Activated T-helper 2 cell treated with anti-CD3 and anti-CD28 coated beads, Interferon-gamma antibody, Interleukin-2, Interleukin-4, amounts not matched to agents 10 μg/mL and 5 μg/mL and 100 μg/mL, durations not matched to agents 14 hours and 24 hours and 36 hours (primary cell): ENCODE measurements around the gene IER5L. TPM values are rescaled to one million over a fixed set of nuclear protein-coding genes. Genes with fewer than 3 reads are reported as not detected.
"Not testable (repeated sequence)": the region's sequence is repeated elsewhere in the genome, so short reads cannot be mapped to it uniquely, and the experiment has no call there.

Source experiments
- DNase-seq: peaks from one replicate; pipeline ENCODE4 v3.0.0; 2021; ENCODE audit warnings: low spot score
- H3K27ac Mint-ChIP-seq: one replicate; pipeline ENCODE4 v1.8.0; 2021; ENCODE audit warnings: mixed read lengths
- H3K27me3 Mint-ChIP-seq: one replicate; pipeline ENCODE4 v1.8.0; 2021; ENCODE audit warnings: low read depth, mixed read lengths
- H3K36me3 Mint-ChIP-seq: one replicate; pipeline ENCODE4 v1.8.0; 2021; ENCODE audit warnings: low read depth, mixed read lengths
- H3K4me1 Mint-ChIP-seq: one replicate; pipeline ENCODE4 v1.8.0; 2021; ENCODE audit warnings: low read depth, mixed read lengths
- H3K4me3 Mint-ChIP-seq: one replicate; pipeline ENCODE4 v1.8.0; 2021; ENCODE audit warnings: low read depth, mild to moderate bottlenecking, moderate library complexity, mixed read lengths
- H3K9me3 Mint-ChIP-seq: one replicate; pipeline ENCODE4 v1.8.0; 2021; ENCODE audit warnings: mixed read lengths
- intact Hi-C: fragments of 100-400 bp; cut with micrococcal nuclease; formaldehyde crosslinking; loops from one replicate; pipeline ENCODE4 v1.15.1; 2023
- total RNA-seq: library from RNA; stranded (reverse); gene quantifications from 2 replicates; pipeline ENCODE4 v1.2.3, GENCODE V29; 2022

IER5L gene
- total RNA-seq, 1 donor from 2014 or later = 8.6 TPM

DNA sequence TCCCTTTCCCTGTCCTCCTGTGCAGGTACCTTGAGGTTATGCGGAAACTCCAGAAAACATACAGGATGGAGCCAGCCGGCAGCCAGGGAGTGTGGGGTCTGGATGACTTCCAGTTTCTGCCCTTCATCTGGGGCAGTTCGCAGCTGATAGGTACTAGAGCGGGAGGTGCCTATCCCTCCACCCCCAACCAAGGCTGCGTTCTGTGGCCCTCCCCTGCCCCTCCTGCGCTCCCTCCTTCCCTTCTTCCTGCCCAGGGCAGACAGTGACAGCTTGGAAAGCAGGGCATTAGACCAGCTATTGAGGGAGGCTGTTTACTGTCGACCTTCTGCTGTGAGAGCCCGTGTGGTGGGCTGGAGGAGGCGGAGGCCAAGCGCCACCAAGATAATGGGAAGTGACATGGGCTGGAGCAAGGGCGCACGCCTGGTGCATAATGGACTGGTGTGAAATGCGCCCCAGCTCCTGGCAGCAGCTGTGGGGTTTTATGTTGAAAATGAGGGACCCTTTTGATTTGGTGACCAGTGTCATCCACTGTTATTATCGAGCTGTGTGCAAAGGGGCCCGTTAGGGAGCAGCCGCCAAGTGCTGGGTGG, 41.5 kb downstream of the IER5L start:
- H3K4me3 Mint-ChIP-seq = no peak overlapping the region
- H3K27me3 Mint-ChIP-seq = no peaks in the 10 kb centered on the region
- intact Hi-C loops = loop anchor here (10.0 kb wide), 1 partner anchor 648 kb away; no protein-coding TSS in a partner anchor
- H3K27ac Mint-ChIP-seq = no peak overlapping the region
- peaks cover 31% of the 10 kb centered on the region for H3K36me3 Mint-ChIP-seq
- no peak for DNase-seq
- peaks cover 26% of the 10 kb centered on the region for H3K4me1 Mint-ChIP-seq
- no peaks in the 10 kb centered on the region for H3K9me3 Mint-ChIP-seq

DNA sequence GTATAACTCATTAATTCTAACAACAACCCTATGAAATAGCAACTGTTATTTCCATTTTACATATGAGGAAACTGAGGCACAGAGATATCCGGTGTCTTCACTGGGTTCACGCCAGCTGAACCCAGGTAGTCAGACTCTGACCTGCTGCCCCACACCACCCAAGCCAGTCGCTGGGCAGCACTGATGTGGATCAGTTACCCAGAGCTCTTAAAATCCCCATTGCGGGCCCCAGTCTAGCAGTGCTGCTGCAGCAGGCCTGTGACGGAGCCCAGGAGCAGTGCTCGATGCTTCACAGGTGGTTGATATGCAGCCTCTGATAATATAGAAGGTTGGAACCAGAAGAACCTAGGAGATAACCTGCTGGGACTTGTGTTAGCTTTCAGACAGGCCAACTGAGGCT, 42.6 kb downstream of the IER5L start:
- Mint-ChIP-seq H3K9me3 (no peaks in the 10 kb centered on the region), H3K27ac (no peak overlapping the region), H3K4me3 (no peak overlapping the region), H3K36me3 (peaks cover 42% of the 10 kb centered on the region), H3K27me3 (no peaks in the 10 kb centered on the region), H3K4me1 (peaks cover 18% of the 10 kb centered on the region)
- DNase-seq = no peak
- intact Hi-C loops = loop anchor here (10.0 kb wide), 1 partner anchor 649 kb away; no protein-coding TSS in a partner anchor

DNA sequence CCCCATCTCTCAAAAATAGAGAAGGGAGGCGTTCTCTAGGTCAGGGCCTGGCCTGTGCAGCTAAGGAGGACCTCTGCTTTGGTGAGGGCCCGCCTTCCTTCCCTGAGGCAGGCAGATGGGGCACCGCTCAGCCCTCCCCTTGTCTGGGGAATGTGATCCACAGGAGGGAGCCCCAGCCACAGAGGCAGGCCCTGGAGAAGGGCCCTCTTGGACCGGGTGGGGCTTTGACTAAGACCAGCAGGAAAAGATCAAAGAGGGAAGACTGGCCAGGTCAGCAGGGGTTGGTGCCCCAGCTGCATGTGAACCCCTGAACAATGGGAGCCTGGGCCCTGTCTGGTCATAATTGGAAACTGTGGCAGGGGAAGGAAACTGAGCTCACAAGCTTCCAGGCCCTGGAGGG, 45.0 kb downstream of the IER5L start:
- Mint-ChIP-seq H3K9me3 (no peaks in the 10 kb centered on the region), H3K4me1 (peaks cover 6% of the 10 kb centered on the region), H3K27ac (no peak overlapping the region), H3K27me3 (no peaks in the 10 kb centered on the region), H3K4me3 (no peak overlapping the region), H3K36me3 (peaks cover 52% of the 10 kb centered on the region)
- DNase-seq = no peak
- intact Hi-C loops = loop anchor here (10.0 kb wide), 1 partner anchor 652 kb away; no protein-coding TSS in a partner anchor

DNA sequence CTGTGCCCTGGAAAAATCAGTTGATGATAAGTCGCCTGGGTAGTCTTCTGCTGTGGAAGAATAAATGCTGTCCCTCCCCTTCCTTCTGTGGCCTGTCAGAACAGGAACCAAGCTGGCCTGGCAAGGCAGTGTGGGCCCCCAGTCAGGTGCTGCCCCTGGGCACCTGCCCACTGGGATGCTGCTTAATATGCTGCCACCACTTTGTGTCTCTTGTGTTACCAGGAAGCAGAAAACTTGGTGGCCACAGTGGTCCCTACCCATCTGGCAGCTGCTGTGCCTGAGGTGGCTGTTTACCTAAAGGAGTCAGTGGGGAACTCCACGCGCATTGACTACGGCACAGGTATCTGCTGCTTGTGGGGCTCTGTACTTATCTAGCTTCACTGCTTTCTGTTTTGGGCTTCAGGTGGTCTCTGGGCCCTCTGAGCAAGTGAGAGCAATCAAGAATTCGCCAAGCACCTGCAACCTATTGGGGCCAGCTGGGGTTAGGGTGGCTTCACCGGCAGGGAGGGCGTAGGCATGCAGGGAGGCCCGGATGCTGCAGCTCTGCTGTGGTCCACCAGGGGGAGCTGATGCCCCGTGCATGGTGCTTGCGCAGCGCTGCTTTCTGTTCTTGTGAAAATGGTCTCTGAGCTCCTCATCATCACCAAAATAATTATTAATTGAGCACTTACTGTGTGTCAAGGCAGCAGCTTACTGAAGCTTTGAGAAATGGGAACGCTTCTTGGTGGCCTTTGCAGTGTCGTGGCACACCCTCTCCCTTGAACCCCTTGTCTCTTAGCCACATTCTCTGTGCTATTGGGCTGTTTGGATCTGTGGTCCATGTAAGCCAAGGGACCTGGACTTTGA, 46.5 kb downstream of the IER5L start:
- Mint-ChIP-seq H3K4me1 (peaks cover 6% of the 10 kb centered on the region), H3K27me3 (no peaks in the 10 kb centered on the region), H3K27ac (no peak overlapping the region), H3K4me3 (no peak overlapping the region), H3K36me3 (peaks cover 56% of the 10 kb centered on the region), H3K9me3 (no peaks in the 10 kb centered on the region)
- intact Hi-C loops = loop anchor here (10.0 kb wide), 1 partner anchor 653 kb away; no protein-coding TSS in a partner anchor
- DNase-seq = peak; percentile 76

DNA sequence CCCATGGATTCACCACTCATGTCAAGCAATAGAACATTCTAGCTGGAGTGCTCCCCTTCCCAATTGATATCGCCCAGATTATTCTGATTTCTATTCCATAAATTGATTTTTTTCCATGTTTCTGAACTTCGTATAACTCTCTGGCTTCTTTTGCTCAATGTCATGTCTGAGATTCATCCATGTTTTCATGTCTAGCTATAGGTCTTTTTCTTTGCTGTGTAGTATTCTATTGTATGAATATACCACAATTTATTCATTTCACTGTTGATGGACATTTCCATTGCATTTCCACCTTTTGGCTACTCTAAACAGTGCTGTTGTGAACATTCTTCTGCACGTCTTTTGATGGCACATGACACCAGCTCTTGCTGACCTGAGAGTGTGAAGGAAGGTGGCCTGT, 47.3 kb downstream of the IER5L start:
- intact Hi-C loops = loop anchor here (10.0 kb wide), 1 partner anchor 654 kb away; no protein-coding TSS in a partner anchor
- H3K27ac Mint-ChIP-seq = no peak overlapping the region
- H3K4me1 Mint-ChIP-seq = peaks cover 6% of the 10 kb centered on the region
- peaks cover 53% of the 10 kb centered on the region for H3K36me3 Mint-ChIP-seq
- DNase-seq = no peak
- H3K4me3 Mint-ChIP-seq = no peak overlapping the region
- no peaks in the 10 kb centered on the region for H3K9me3 Mint-ChIP-seq
- no peaks in the 10 kb centered on the region for H3K27me3 Mint-ChIP-seq

DNA sequence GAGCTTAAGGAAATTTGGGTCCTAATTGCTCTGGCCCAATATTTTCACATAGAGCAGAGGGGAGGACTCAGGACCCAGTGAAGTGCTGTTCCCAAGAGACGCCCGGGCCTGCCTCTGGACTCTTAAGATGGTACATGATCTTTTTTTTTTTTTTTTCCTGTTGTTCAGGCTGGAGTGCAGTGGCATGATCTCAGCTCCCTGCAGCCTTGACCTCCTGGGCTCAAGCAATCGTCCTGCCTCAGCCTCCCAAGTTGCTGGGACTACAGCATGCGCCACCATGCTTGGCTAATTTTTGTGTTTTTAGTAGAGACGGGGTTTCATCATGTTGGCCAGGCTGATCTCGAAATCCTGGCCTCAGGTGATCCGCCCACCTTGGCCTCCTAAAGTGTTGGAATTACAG, 47.8 kb downstream of the IER5L start:
- intact Hi-C loops = loop anchor here (10.0 kb wide), 1 partner anchor 655 kb away; no protein-coding TSS in a partner anchor
- DNase-seq, H3K27ac Mint-ChIP-seq, H3K4me3 Mint-ChIP-seq, H3K27me3 Mint-ChIP-seq, H3K9me3 Mint-ChIP-seq, H3K4me1 Mint-ChIP-seq: not testable (repeated sequence)
- peaks cover 53% of the 10 kb centered on the region for H3K36me3 Mint-ChIP-seq

DNA sequence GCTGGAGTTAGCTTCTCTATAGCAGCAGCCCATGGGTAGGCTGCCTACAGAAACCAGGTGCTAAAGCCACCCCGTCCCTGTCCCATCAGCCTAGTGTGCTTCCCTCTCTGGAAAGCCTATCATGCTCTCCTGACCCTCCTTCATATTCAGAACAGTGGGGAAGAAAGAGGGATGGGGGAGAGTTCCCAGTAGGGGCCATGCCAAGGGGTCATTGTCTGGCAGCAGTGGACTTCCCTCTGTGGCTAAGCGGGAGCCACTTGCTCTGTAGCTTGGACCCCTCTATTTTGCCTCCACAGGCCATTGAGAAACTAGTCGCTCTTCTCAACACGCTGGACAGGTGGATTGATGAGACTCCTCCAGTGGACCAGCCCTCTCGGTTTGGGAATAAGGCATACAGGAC, 49.4 kb downstream of the IER5L start:
- H3K4me1 Mint-ChIP-seq = peaks cover 6% of the 10 kb centered on the region
- no peaks in the 10 kb centered on the region for H3K27me3 Mint-ChIP-seq
- intact Hi-C loops = no loop called here
- DNase-seq = no peak
- no peak overlapping the region for H3K27ac Mint-ChIP-seq
- H3K4me3 Mint-ChIP-seq = no peak overlapping the region
- H3K9me3 Mint-ChIP-seq = no peaks in the 10 kb centered on the region
- peaks cover 55% of the 10 kb centered on the region for H3K36me3 Mint-ChIP-seq

DNA sequence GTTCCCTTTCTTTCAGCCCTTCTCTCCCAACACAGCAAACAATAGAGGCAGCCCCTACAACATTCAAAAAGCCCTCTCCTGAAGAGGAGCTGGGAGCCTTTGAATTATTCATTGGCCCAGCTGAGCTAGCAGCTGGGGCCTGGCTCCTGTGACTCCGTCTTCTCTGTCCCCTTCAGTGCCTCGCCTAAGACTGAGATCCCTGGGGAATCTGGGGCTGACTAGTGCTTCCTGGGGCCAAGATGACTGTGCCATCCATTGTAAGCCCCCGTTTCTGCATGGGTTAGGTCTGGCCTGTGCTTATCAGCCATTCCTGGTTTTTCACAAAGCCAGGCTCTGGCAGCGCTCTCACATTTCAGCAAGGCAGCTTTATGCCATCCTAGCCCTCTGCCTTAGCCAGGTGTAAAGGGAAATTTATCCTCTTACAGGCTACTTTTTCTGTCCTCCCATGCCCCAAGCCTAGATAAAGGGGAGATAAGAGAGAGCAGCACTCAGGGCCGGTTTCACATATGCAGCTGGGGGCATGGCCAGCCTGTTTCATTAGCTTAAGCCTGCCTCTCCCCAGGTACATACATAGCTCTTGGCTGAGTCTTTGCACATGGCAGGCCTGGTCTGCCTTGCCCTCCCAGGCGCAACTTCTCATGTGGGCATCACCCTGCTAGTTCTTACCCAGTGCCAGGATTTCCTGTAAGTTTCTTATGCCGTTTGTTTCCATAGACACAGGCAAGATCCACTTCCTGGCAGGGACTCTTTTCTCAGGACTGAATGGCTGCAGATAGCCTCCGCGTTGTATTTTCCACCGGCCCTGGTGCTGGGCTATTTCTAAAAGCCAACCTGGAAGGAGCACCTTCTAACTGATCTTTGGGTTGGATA, 51.1 kb downstream of the IER5L start:
- intact Hi-C loops = no loop called here
- Mint-ChIP-seq H3K9me3 (no peaks in the 10 kb centered on the region), H3K4me1 (peaks cover 5% of the 10 kb centered on the region), H3K4me3 (no peak overlapping the region), H3K27me3 (no peaks in the 10 kb centered on the region), H3K36me3 (peaks cover 52% of the 10 kb centered on the region), H3K27ac (no peak overlapping the region)
- DNase-seq = no peak

Other genes starting within 250 kb of the IER5L start
- gene DOLK, start 230.7 kb downstream of the IER5L start, total RNA-seq = 13.0 and 13.3 TPM in 2 replicates
- 161 and 175 TPM in 2 replicates for gene NUP188, start 230.6 kb downstream of the IER5L start, total RNA-seq
- gene SH3GLB2, start 149.9 kb downstream of the IER5L start, total RNA-seq = 71.5 and 73.4 TPM in 2 replicates
- gene MIGA2, start 141.6 kb downstream of the IER5L start, total RNA-seq = 41.5 and 41.7 TPM in 2 replicates
- 20.2 and 22.9 TPM in 2 replicates for gene DOLPP1, start 97.2 kb downstream of the IER5L start, total RNA-seq
- 13.6 and 14.3 TPM in 2 replicates for gene CRAT, start 67.5 kb downstream of the IER5L start, total RNA-seq
- gene PTPA, start 66.8 kb downstream of the IER5L start, total RNA-seq = 106 and 112 TPM in 2 replicates